Gastrocnemius medialis (tissue), 4 donors: ENCODE results near the gene IQGAP2.

Experiments
- POLR2A ChIP-seq, 2 donors: fragments of 450-650 bp; IDR thresholded peaks; one replicate each; pipeline ENCODE4 v1.6.1; 2017; ENCODE audit warnings: antibody characterized with exemption in 2 of 2, mild to moderate bottlenecking in 2 of 2, moderate library complexity in 2 of 2
- TF ChIP-seq, protein P1 (sequence below), 5 experiments: fragments of 450-650 bp in 3 of 5; fragments of 200-600 bp in 2 of 5; sonication (generic) in 2 of 5; IDR thresholded peaks in 4 of 5; conservative IDR thresholded peaks in 1 of 5; 1 replicate in 4 of 5; 2 replicates in 1 of 5; pipeline ENCODE4 v1.5.1; 2016 to 2019; ENCODE audit warnings: antibody characterized with exemption in 5 of 5, mild to moderate bottlenecking in 3 of 5, moderate library complexity in 3 of 5

- TF ChIP-seq, protein P1, sequence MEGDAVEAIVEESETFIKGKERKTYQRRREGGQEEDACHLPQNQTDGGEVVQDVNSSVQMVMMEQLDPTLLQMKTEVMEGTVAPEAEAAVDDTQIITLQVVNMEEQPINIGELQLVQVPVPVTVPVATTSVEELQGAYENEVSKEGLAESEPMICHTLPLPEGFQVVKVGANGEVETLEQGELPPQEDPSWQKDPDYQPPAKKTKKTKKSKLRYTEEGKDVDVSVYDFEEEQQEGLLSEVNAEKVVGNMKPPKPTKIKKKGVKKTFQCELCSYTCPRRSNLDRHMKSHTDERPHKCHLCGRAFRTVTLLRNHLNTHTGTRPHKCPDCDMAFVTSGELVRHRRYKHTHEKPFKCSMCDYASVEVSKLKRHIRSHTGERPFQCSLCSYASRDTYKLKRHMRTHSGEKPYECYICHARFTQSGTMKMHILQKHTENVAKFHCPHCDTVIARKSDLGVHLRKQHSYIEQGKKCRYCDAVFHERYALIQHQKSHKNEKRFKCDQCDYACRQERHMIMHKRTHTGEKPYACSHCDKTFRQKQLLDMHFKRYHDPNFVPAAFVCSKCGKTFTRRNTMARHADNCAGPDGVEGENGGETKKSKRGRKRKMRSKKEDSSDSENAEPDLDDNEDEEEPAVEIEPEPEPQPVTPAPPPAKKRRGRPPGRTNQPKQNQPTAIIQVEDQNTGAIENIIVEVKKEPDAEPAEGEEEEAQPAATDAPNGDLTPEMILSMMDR (IDR thresholded peaks at IDR 0.05 in 4 of 5, conservative IDR thresholded peaks at IDR 0.05 in 1 of 5) = no peak
- TF ChIP-seq POLR2A (IDR thresholded peaks at IDR 0.05) = no peak
Observed at GRCh38 chr5:76492819-76493189, 89.7 kb downstream of the IQGAP2 start.
